K562 (cell line): ENCODE data around the gene PRSS12. TPM values are rescaled to one million over a fixed set of nuclear protein-coding genes. Genes with fewer than 3 reads are reported as not detected.

ENCODE experiments used
- ATAC-seq: fragments of 200-7000 bp; cut with Tn5 transposase; 3 replicates; pipeline ENCODE4 v1.9.1; 2020; ENCODE audit warnings: moderate library complexity
- BruUV-seq: library from RNA; stranded (reverse); fragments of 400-500 nt; replicated peaks from 2 replicates; lab custom pipeline; 2021; lab: Mats Ljungman, UMichigan
- CTCF ChIA-PET: fragments of 300-600 bp; formaldehyde crosslinking; extraction: SDS; loops from one replicate; lab custom pipeline; 2021; ENCODE audit warnings: low intra/inter-chr PET ratio; lab: Yijun Ruan, JAX
- POLR2A ChIA-PET: fragments of 300-600, 350-650 bp; sonication (Branson Sonifier 250); formaldehyde crosslinking; extraction: SDS; loops from one replicate; lab custom pipeline; 2021; ENCODE audit warnings: antibody characterized with exemption, inconsistent platforms; lab: Yijun Ruan, JAX
- DNase-seq, 4 experiments: peaks; one replicate each; pipeline versions ENCODE4 v3.0.0 to v3.0.0-alpha.2; 2011 to 2018; ENCODE audit warnings: low spot score in 3 of 4, mixed read lengths in 3 of 4; ENCODE audit errors: extremely low read depth in 1 of 4
- FAIRE-seq: peaks from 2 replicates; lab custom pipeline; 2011; peaks lifted over from hg19 to GRCh38; lab: Jason Lieb, UNC
- H2AFZ ChIP-seq: 2 replicates; pipeline ENCODE4 v1.6.0; 2011; ENCODE audit warnings: low read depth, low read length, control low read depth, inconsistent platforms
- H3K27ac ChIP-seq: fragments of 200-600 bp; 3 replicates; pipeline ENCODE4 v1.8.0; 2011; ENCODE audit warnings: low read depth, mild to moderate bottlenecking, control low read depth, inconsistent platforms, low read length, moderate library complexity, mixed read lengths; ENCODE audit errors: extremely low read depth
- H3K27me3 ChIP-seq, 2 experiments: fragments of 300-600 bp in 1 of 2; 2 replicates in 1 of 2; 3 replicates in 1 of 2; pipeline versions ENCODE4 v1.6.0 to v1.8.0; 2011; ENCODE audit warnings: inconsistent platforms in 2 of 2, low read length in 2 of 2, mild to moderate bottlenecking in 1 of 2, mixed read lengths in 1 of 2, moderate library complexity in 1 of 2; ENCODE audit not compliant: control insufficient read depth in 2 of 2, insufficient read depth in 2 of 2
- H3K36me3 ChIP-seq: fragments of 300-600 bp; 3 replicates; pipeline ENCODE4 v1.8.0; 2011; ENCODE audit warnings: mild to moderate bottlenecking, low read length, inconsistent platforms; ENCODE audit not compliant: control insufficient read depth, insufficient read depth
- H3K4me1 ChIP-seq, 2 experiments: fragments of 200-600 bp in 1 of 2; replicated peaks in 1 of 2; 2 replicates in 1 of 2; 3 replicates in 1 of 2; pipeline versions ENCODE4 v1.5.1 to v1.8.0; 2011; ENCODE audit warnings: inconsistent platforms in 2 of 2, low read length in 2 of 2, mild to moderate bottlenecking in 1 of 2, mixed read lengths in 1 of 2, moderate library complexity in 1 of 2; ENCODE audit not compliant: control insufficient read depth in 2 of 2, insufficient read depth in 2 of 2
- H3K4me2 ChIP-seq: 2 replicates; pipeline ENCODE4 v1.6.1; 2011; ENCODE audit warnings: low read length, control low read depth, inconsistent platforms, mixed read lengths; ENCODE audit not compliant: insufficient read depth
- H3K4me3 ChIP-seq: fragments of 200-600 bp; sonication (generic), shearing (Covaris generic); 2 replicates; pipeline ENCODE4 v1.5.1; 2016; ENCODE audit warnings: control low read depth, inconsistent platforms
- H3K79me2 ChIP-seq: fragments of 200-600 bp; 3 replicates; pipeline ENCODE4 v1.8.0; 2011; ENCODE audit warnings: low read length, inconsistent platforms; ENCODE audit not compliant: control insufficient read depth, insufficient read depth
- H3K9ac ChIP-seq, 2 experiments: 2 replicates each; pipeline versions ENCODE4 v1.6.0 to v1.6.1; 2011; ENCODE audit warnings: low read depth in 2 of 2, low read length in 2 of 2, control low read depth in 1 of 2, inconsistent platforms in 1 of 2, mild to moderate bottlenecking in 1 of 2, mixed read lengths in 1 of 2; ENCODE audit not compliant: insufficient read depth in 1 of 2
- H3K9me1 ChIP-seq: one replicate; pipeline ENCODE4 v1.6.0; 2011; ENCODE audit warnings: inconsistent platforms, mild to moderate bottlenecking, low read length, moderate library complexity; ENCODE audit not compliant: control insufficient read depth, insufficient read depth
- H3K9me3 ChIP-seq: replicated peaks from 2 replicates; pipeline ENCODE4 v1.5.1; 2011; ENCODE audit warnings: low read depth, low read length, inconsistent platforms; ENCODE audit not compliant: control insufficient read depth, insufficient read depth
- H4K20me1 ChIP-seq: replicated peaks from 2 replicates; pipeline ENCODE4 v1.6.1; 2011; ENCODE audit warnings: low read length, inconsistent platforms, mixed read lengths; ENCODE audit not compliant: control insufficient read depth, insufficient read depth
- ELF1 ChIP-seq: fragments of 200-800 bp; sonication (Bioruptor generic); IDR thresholded peaks from 2 replicates; pipeline ENCODE4 v1.6.1; 2016; ENCODE audit warnings: missing genetic modification characterization, missing compliant biosample characterization
- FOXK2 ChIP-seq, 2 experiments: fragments of 450-650 bp; IDR thresholded peaks in 1 of 2; conservative IDR thresholded peaks in 1 of 2; 2 replicates each; pipeline ENCODE4 v1.6.1; 2016; ENCODE audit warnings: low read depth in 2 of 2, mild to moderate bottlenecking in 1 of 2
- HNRNPUL1 ChIP-seq: fragments of 200-400 bp; formaldehyde crosslinking; IDR thresholded peaks from 2 replicates; pipeline ENCODE4 v1.6.1; 2017; ENCODE audit warnings: low read length
- MAFG ChIP-seq: fragments of 450-650 bp; conservative IDR thresholded peaks from 2 replicates; pipeline ENCODE4 v1.6.1; 2016; ENCODE audit warnings: missing genetic modification characterization, missing compliant biosample characterization
- NR2C2 ChIP-seq, 2 experiments: fragments of 200-800 bp in 1 of 2; sonication (Bioruptor generic) in 1 of 2; sonication (generic) in 1 of 2; formaldehyde crosslinking in 1 of 2; IDR thresholded peaks; 2 replicates each; pipeline versions ENCODE4 v1.6.1 to v1.8.0; 2016 to 2022; ENCODE audit warnings: mild to moderate bottlenecking in 1 of 2, missing compliant biosample characterization in 1 of 2, missing genetic modification characterization in 1 of 2, missing genetic modification reagents in 1 of 2
- PHB2 ChIP-seq: fragments of 450-650 bp; IDR thresholded peaks from 2 replicates; pipeline ENCODE4 v1.6.1; 2017; ENCODE audit warnings: low read depth
- RBFOX2 ChIP-seq: fragments of 200-400 bp; formaldehyde crosslinking; IDR thresholded peaks from 2 replicates; pipeline ENCODE4 v1.6.1; 2017; ENCODE audit warnings: low read depth, mild to moderate bottlenecking, low read length, moderate library complexity
- RBM34 ChIP-seq: fragments of 200-400 bp; formaldehyde crosslinking; IDR thresholded peaks from 2 replicates; pipeline ENCODE4 v1.6.1; 2018; ENCODE audit warnings: low read length, borderline replicate concordance; ENCODE audit not compliant: insufficient read depth
- RFX1 ChIP-seq: fragments of 450-650 bp; IDR thresholded peaks from 2 replicates; pipeline ENCODE4 v1.6.1; 2016; ENCODE audit warnings: mild to moderate bottlenecking, moderate library complexity
- ZKSCAN3 ChIP-seq: fragments of 250-450 bp; sonication (Bioruptor Pico); IDR thresholded peaks from 2 replicates; pipeline ENCODE4 v1.4.0; 2020
- ZNF224 ChIP-seq: sonication (generic); formaldehyde crosslinking; IDR thresholded peaks from 2 replicates; pipeline ENCODE4 v1.8.0; 2022; ENCODE audit warnings: mild to moderate bottlenecking, missing genetic modification reagents
- WGBS: fragments of 100-300 bp; shearing (Covaris generic); methylation state at CpG from one replicate; pipeline ENCODE4 v1.1.6; 2016; ENCODE audit warnings: low coverage, mixed read lengths; ENCODE audit not compliant: insufficient coverage; ENCODE audit errors: missing lambda C conversion rate; 5-methylcytosine and 5-hydroxymethylcytosine counted together
- in situ Hi-C: fragments of 300-500 bp; cut with MboI; formaldehyde crosslinking; loops from 4 replicates; pipeline ENCODE4 v1.15.0; 2018; ENCODE audit warnings: inconsistent platforms, mixed read lengths
- intact Hi-C: fragments of 100-400 bp; cut with micrococcal nuclease; formaldehyde crosslinking; loops from 2 replicates; pipeline ENCODE4 v1.14.2; 2022
- polyA plus RNA-seq, 8 experiments: library from polyadenylated mRNA; depleted of rRNA in 4 of 8; stranded (reverse) in 5 of 8; unstranded in 3 of 8; fragments of >200 nt; fragmentation: Nextera tagmentation in 2 of 8; fragmentation: Illumina TruSeq in 1 of 8; extraction: Ambion mirVana in 2 of 8; extraction: Trizol in 1 of 8; gene quantifications; 2 replicates each; pipeline versions ENCODE4 v1.2.1 to v1.2.3, GENCODE V29; 2011 to 2014; ENCODE audit warnings: inconsistent platforms in 1 of 8, missing spikeins in 1 of 8
- total RNA-seq, 7 experiments: library from RNA; depleted of rRNA in 6 of 7; stranded (reverse); fragments of >200 nt in 6 of 7; fragmentation: Illumina TruSeq in 2 of 7; extraction: Trizol in 2 of 7; gene quantifications; 2 replicates each; pipeline versions ENCODE4 v1.2.1 to v1.2.3, GENCODE V29; 2011 to 2021; ENCODE audit warnings: low replicate concordance in 1 of 7

PRSS12 gene
- total and polyA plus RNA-seq, 9 of the 15 experiments (the other 6 are each of a cell fraction or from before 2014, with no cell fraction given) = 0.06 to 0.11 (median 0.09) TPM; not detected in 6

DNA sequence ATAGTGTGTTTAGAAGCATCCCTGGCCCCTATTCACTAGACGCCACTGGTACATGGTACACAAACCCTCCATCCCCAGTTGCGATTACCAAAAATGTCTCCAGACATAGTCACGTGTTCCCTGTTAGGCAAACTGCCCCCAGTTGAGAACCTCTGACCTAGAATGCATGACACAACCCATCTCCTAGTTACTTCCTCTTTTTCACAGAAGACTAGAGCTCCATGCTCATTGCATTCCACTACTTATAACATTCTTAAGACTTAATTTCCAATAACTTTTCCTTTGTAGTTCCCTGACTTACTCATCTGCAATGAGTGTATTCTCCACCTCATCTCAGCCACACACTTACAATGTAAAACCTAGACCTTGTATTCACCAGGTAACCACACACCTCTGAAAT is 68.6 kb downstream of the PRSS12 start (continued):
- TF ChIP-seq RBM34 = no peak
- TF ChIP-seq ZKSCAN3 (CRISPR knock-in tag) = no peak
- no peak for TF ChIP-seq PHB2
- TF ChIP-seq ELF1 = no peak
- no peak for TF ChIP-seq MAFG (tag)
- TF ChIP-seq RFX1 = no peak
- TF ChIP-seq NR2C2 (CRISPR knock-in tag; IDR thresholded peaks at IDR 0.05) = 0 out of 2 replicates have a peak, but pooled peaks have one; percentile 34
- peak; percentile 71 for TF ChIP-seq NR2C2 (tag; IDR thresholded peaks at IDR 0.05)
- no peak for TF ChIP-seq ZNF224 (CRISPR knock-in tag)

DNA sequence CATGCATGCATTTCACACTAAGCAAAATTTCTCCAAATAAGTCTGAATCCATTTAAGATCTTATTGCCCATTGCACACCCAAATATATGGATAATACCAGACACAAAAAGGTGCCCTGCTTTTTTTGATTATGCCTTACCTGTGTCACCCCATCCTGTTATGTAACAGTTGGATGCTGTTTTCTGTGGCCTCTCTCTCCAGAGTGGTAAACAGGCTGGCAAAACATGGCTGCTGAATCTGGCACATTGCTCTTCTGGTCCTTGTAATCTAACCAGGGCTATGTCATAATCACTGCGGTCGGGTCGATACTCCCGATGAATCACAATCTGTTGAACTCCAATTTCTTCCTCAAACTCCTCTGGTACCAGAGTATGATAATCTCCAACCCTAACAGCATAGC is 70.1 kb downstream of the PRSS12 start:
- ATAC-seq (no peak), DNase-seq (peak in 1 of 4 experiments; percentile 43), FAIRE-seq (no peak)
- no peak overlapping the region for H2AFZ ChIP-seq
- H3K79me2 ChIP-seq = peaks cover 37% of the 10 kb centered on the region
- intact Hi-C loops (loop anchor here (5.0 kb wide), 2 partner anchors 70 to 400 kb away; partner anchors contain the start of gene PRSS12), in situ Hi-C loops (loop anchor here (25.0 kb wide), 1 partner anchor 405 kb away; the partner anchor contains the start of gene METTL14)
- peaks cover 34% of the 10 kb centered on the region for H3K36me3 ChIP-seq
- H4K20me1 ChIP-seq = no peaks in the 10 kb centered on the region
- H3K27me3 ChIP-seq = no peaks in the 10 kb centered on the region
- H3K4me2 ChIP-seq = no peak overlapping the region
- no peaks in the 10 kb centered on the region for H3K9me3 ChIP-seq
- ChIA-PET POLR2A (no interaction called here), CTCF (no interaction called here)
- H3K27ac ChIP-seq = no peak overlapping the region
- no peak overlapping the region for H3K4me3 ChIP-seq
- H3K9ac ChIP-seq = no peak overlapping the region
- BruUV-seq = no TSS peak
- 2% methylated on average over 4 of the region's 4 CpGs for WGBS
- H3K4me1 ChIP-seq = peaks cover 0 to 13% of the 10 kb centered on the region in 2 experiments; a peak in 3 of 5 replicates
- TF ChIP-seq RBFOX2 (0 out of 2 replicates have a peak, but pooled peaks have one; percentile 38), HNRNPUL1 (0 out of 2 replicates have a peak, but pooled peaks have one; percentile 37), FOXK2 (conservative IDR thresholded peaks at IDR 0.05 in 1 of 2, IDR thresholded peaks at IDR 0.05 in 1 of 2; ENCODE audit: low read depth in 2 of 2) (no peak)
- H3K9me1 ChIP-seq = no peaks in the 10 kb centered on the region
